Tongue (tissue), 3 donors: ENCODE results near the gene TOM1L2. TPM values are rescaled to one million over a fixed set of nuclear protein-coding genes. Genes with fewer than 3 reads are reported as not detected.

Source experiments
- DNase-seq: peaks from one replicate; pipeline ENCODE4 v3.0.0-alpha.2; 2015
- small RNA-seq: library from RNA; depleted of rRNA; stranded (forward); fragments of <200 nt; gene quantifications from one replicate; pipeline ENCODE3, GENCODE V24; 2014; ENCODE audit warnings: low replicate concordance
- total RNA-seq: library from RNA; depleted of rRNA; stranded (reverse); fragments of >200 nt; gene quantifications from one replicate; pipeline ENCODE4 v1.2.3, GENCODE V29; 2014

Gene TOM1L2
- total RNA-seq, 1 donor from 2014 or later, result 26.8 TPM

- DNase-seq, result no peak
Measured at GRCh38 chr17:17804007-17804406, 168.2 kb downstream of the TOM1L2 start.

GRCh38 chr17:17801800-17802481 is 170.3 kb downstream of the TOM1L2 start:
- no peak for DNase-seq

GRCh38 chr17:17800504-17801021 is 171.6 kb downstream of the TOM1L2 start:
- no peak for DNase-seq

- no peak for DNase-seq
Measured at GRCh38 chr17:17798573-17799255, 173.5 kb downstream of the TOM1L2 start.

GRCh38 chr17:17798010-17798556 is 174.1 kb downstream of the TOM1L2 start:
- DNase-seq, result no peak

GRCh38 chr17:17797119-17797809 is 174.9 kb downstream of the TOM1L2 start:
- DNase-seq, result no peak

- no peak for DNase-seq
Measured at GRCh38 chr17:17796787-17797061, 175.5 kb downstream of the TOM1L2 start.

- DNase-seq, result no peak
Measured at GRCh38 chr17:17795946-17796786, 176.0 kb downstream of the TOM1L2 start.

- no peak for DNase-seq
Measured at GRCh38 chr17:17795296-17795695, 176.9 kb downstream of the TOM1L2 start.

- no peak for DNase-seq
Measured at GRCh38 chr17:17794382-17794781, 177.8 kb downstream of the TOM1L2 start.

Small RNA genes lying within 50 kb of the gene (small RNA-seq; reads per million reads assigned to genes)
- gene MIR33B, result 1.4 reads per million, percentile 88 among the genes with 10 or more reads in this experiment
- not detected for gene MIR6777

Other genes starting within 250 kb of the TOM1L2 start
- 52.7 TPM for gene SREBF1, start 135.4 kb downstream of the TOM1L2 start, total RNA-seq
- 0.82 TPM for gene DRC3, start 462 bp upstream of the TOM1L2 start, total RNA-seq
- gene ATPAF2, start 66.8 kb upstream of the TOM1L2 start, total RNA-seq, result 15.6 TPM
- gene GID4, start 67.0 kb upstream of the TOM1L2 start, total RNA-seq, result 7.1 TPM
- 23.9 TPM for gene DRG2, start 115.5 kb upstream of the TOM1L2 start, total RNA-seq
- 0.21 TPM for gene MYO15A, start 136.4 kb upstream of the TOM1L2 start, total RNA-seq
- 124 TPM for gene ALKBH5, start 211.4 kb upstream of the TOM1L2 start, total RNA-seq